GM12878 (cell line): ENCODE data around the gene PMS1. TPM values are rescaled to one million over a fixed set of nuclear protein-coding genes. Genes with fewer than 3 reads are reported as not detected.

ENCODE experiments used
- ATAC-seq: fragments of 200-7000 bp; cut with Tn5 transposase; 3 replicates; pipeline ENCODE4 v1.9.1; 2020; ENCODE audit warnings: mild to moderate bottlenecking, moderate library complexity
- BruUV-seq: library from RNA; stranded (reverse); fragments of 400-500 nt; replicated peaks from 2 replicates; lab custom pipeline; 2021; lab: Mats Ljungman, UMichigan
- CTCF ChIA-PET: fragments of 300-600 bp; sonication (Branson Sonifier 250); formaldehyde crosslinking; extraction: SDS; loops from one replicate; lab custom pipeline; 2021; ENCODE audit warnings: inconsistent platforms; lab: Yijun Ruan, JAX
- POLR2A ChIA-PET: fragments of 350-600 bp; formaldehyde crosslinking; extraction: SDS; loops from one replicate; lab custom pipeline; 2021; ENCODE audit warnings: inconsistent platforms; lab: Charles Lee
- RAD21 ChIA-PET: fragments of 300-600 bp; sonication (Branson Sonifier 250); formaldehyde crosslinking; loops from one replicate; lab custom pipeline; 2023; ENCODE audit warnings: antibody characterized with exemption; ENCODE audit not compliant: unreplicated experiment; lab: Charles Lee
- SMC1A ChIA-PET: fragments of 300-600 bp; sonication (Branson Sonifier 250); formaldehyde crosslinking; loops from one replicate; lab custom pipeline; 2023; ENCODE audit not compliant: unreplicated experiment, uncharacterized antibody; lab: Charles Lee
- DNase-seq: peaks from one replicate; pipeline ENCODE4 v3.0.0-alpha.2; 2011; ENCODE audit warnings: low read depth, low spot score
- FAIRE-seq: peaks from 3 replicates; lab custom pipeline; 2011; peaks lifted over from hg19 to GRCh38; lab: Jason Lieb, UNC
- H2AFZ ChIP-seq: 2 replicates; pipeline ENCODE4 v1.6.0; 2011; ENCODE audit warnings: low read depth, low read length, control low read depth; ENCODE audit not compliant: control insufficient read depth
- H3K27ac ChIP-seq: 2 replicates; pipeline ENCODE4 v1.5.1; 2011; ENCODE audit warnings: control low read depth; ENCODE audit not compliant: control insufficient read depth, insufficient read depth
- H3K27me3 ChIP-seq, 2 experiments: replicated peaks in 1 of 2; 2 replicates each; pipeline versions ENCODE4 v1.6.0 to v1.6.1; 2011; ENCODE audit warnings: low read length in 1 of 2; ENCODE audit not compliant: control insufficient read depth in 2 of 2, insufficient read depth in 2 of 2
- H3K36me3 ChIP-seq, 2 experiments: 2 replicates each; pipeline ENCODE4 v1.5.1; 2011; ENCODE audit warnings: low read length in 1 of 2; ENCODE audit not compliant: control insufficient read depth in 2 of 2, insufficient read depth in 2 of 2
- H3K4me1 ChIP-seq: 2 replicates; pipeline ENCODE4 v1.6.1; 2011; ENCODE audit warnings: mild to moderate bottlenecking, low read length, moderate library complexity, mixed read lengths; ENCODE audit not compliant: control insufficient read depth, insufficient read depth
- H3K4me2 ChIP-seq: 2 replicates; pipeline ENCODE4 v1.6.0; 2011; ENCODE audit warnings: control low read depth; ENCODE audit not compliant: control insufficient read depth, insufficient read depth
- H3K4me3 ChIP-seq: fragments of 200-600 bp; sonication (generic); 2 replicates; pipeline ENCODE4 v1.5.1; 2016
- H3K79me2 ChIP-seq: 2 replicates; pipeline ENCODE4 v1.6.0; 2011; ENCODE audit warnings: low read length; ENCODE audit not compliant: control insufficient read depth, insufficient read depth
- H3K9ac ChIP-seq: 2 replicates; pipeline ENCODE4 v1.8.0; 2011; ENCODE audit warnings: low read length, control low read depth, mixed read lengths; ENCODE audit not compliant: control insufficient read depth, insufficient read depth
- H3K9me3 ChIP-seq: replicated peaks from 3 replicates; pipeline ENCODE4 v1.5.1; 2011; ENCODE audit warnings: mild to moderate bottlenecking, low read length; ENCODE audit not compliant: control insufficient read depth, insufficient read depth
- H4K20me1 ChIP-seq: 2 replicates; pipeline ENCODE4 v1.6.0; 2011; ENCODE audit not compliant: control insufficient read depth, insufficient read depth
- BACH1 ChIP-seq: fragments of 450-650 bp; IDR thresholded peaks from 2 replicates; pipeline ENCODE4 v1.6.1; 2017; ENCODE audit warnings: mild to moderate bottlenecking, borderline replicate concordance
- BCL11A ChIP-seq: IDR thresholded peaks from 2 replicates; pipeline ENCODE4 v1.6.1; 2011; ENCODE audit warnings: low read depth, low read length
- BHLHE40 ChIP-seq, 2 experiments: fragments of 450-650 bp in 1 of 2; IDR thresholded peaks; 2 replicates each; pipeline ENCODE4 v1.6.1; 2011 to 2017; ENCODE audit warnings: low read depth in 2 of 2, borderline replicate concordance in 1 of 2, improper control_type of control experiment in 1 of 2, low read length in 1 of 2, mild to moderate bottlenecking in 1 of 2
- BMI1 ChIP-seq: fragments of 450-650 bp; IDR thresholded peaks from 2 replicates; pipeline ENCODE4 v1.6.1; 2016; ENCODE audit warnings: mild to moderate bottlenecking, moderate library complexity, borderline replicate concordance
- CBX3 ChIP-seq: fragments of 200-600 bp; sonication (generic); IDR thresholded peaks from 2 replicates; pipeline ENCODE4 v1.6.1; 2016; ENCODE audit warnings: low read depth, borderline replicate concordance
- ETV6 ChIP-seq, 2 experiments: fragments of 450-650 bp in 1 of 2; IDR thresholded peaks in 1 of 2; conservative IDR thresholded peaks in 1 of 2; 2 replicates each; pipeline ENCODE4 v1.6.1; 2014; ENCODE audit warnings: antibody characterized with exemption in 1 of 2, borderline replicate concordance in 1 of 2, low read depth in 1 of 2, mild to moderate bottlenecking in 1 of 2, moderate library complexity in 1 of 2
- GABPA ChIP-seq: IDR thresholded peaks from 2 replicates; pipeline ENCODE4 v1.6.1; 2014; ENCODE audit warnings: antibody characterized with exemption, low read depth, mild to moderate bottlenecking, inconsistent platforms
- MTA2 ChIP-seq: fragments of 450-650 bp; IDR thresholded peaks from 2 replicates; pipeline ENCODE4 v1.6.1; 2016; ENCODE audit warnings: low read depth, mild to moderate bottlenecking, moderate library complexity
- NR2C1 ChIP-seq: fragments of 450-650 bp; IDR thresholded peaks from 2 replicates; pipeline ENCODE4 v1.6.1; 2017; ENCODE audit warnings: antibody characterized with exemption, mild to moderate bottlenecking, moderate library complexity
- NR2C2 ChIP-seq: IDR thresholded peaks from 2 replicates; pipeline ENCODE4 v1.6.1; 2011; ENCODE audit warnings: borderline replicate concordance, low read depth; ENCODE audit not compliant: control insufficient read depth, insufficient read length
- PAX5 ChIP-seq: IDR thresholded peaks from 2 replicates; pipeline ENCODE4 v1.6.1; 2011; ENCODE audit warnings: low read depth, low read length, borderline replicate concordance
- PAX8 ChIP-seq: fragments of 450-650 bp; IDR thresholded peaks from 2 replicates; pipeline ENCODE4 v1.6.1; 2017; ENCODE audit warnings: mild to moderate bottlenecking, moderate library complexity
- POLR2AphosphoS2 ChIP-seq: IDR thresholded peaks from 2 replicates; pipeline ENCODE4 v1.6.1; 2011; ENCODE audit warnings: low read depth, mild to moderate bottlenecking, low read length, improper control_type of control experiment, moderate library complexity
- SREBF1 ChIP-seq: IDR thresholded peaks from 2 replicates; pipeline ENCODE4 v1.6.1; 2012; ENCODE audit warnings: mild to moderate bottlenecking, low read length
- SUPT20H ChIP-seq: IDR thresholded peaks from 2 replicates; pipeline ENCODE4 v1.6.1; 2011; ENCODE audit warnings: low read depth, mild to moderate bottlenecking, low read length, moderate library complexity, borderline replicate concordance; ENCODE audit not compliant: control insufficient read depth
- TARDBP ChIP-seq: IDR thresholded peaks from 2 replicates; pipeline ENCODE4 v1.6.1; 2016; ENCODE audit warnings: borderline replicate concordance
- WRNIP1 ChIP-seq: IDR thresholded peaks from 2 replicates; pipeline ENCODE4 v1.6.1; 2011; ENCODE audit warnings: low read depth, low read length, improper control_type of control experiment, borderline replicate concordance
- ZNF622 ChIP-seq: fragments of 450-650 bp; IDR thresholded peaks from 2 replicates; pipeline ENCODE4 v1.6.1; 2017; ENCODE audit warnings: mild to moderate bottlenecking, inconsistent platforms
- in situ Hi-C: fragments of 300-500 bp; cut with MboI; formaldehyde crosslinking; loops from 9 replicates; pipeline ENCODE4 v1.14.3; 2018; ENCODE audit warnings: mixed read lengths
- intact Hi-C: fragments of 100-400 bp; cut with micrococcal nuclease; formaldehyde crosslinking; loops from one replicate; pipeline ENCODE4 v1.14.2; 2022; ENCODE audit not compliant: unreplicated experiment
- polyA plus RNA-seq, 11 experiments: library from polyadenylated mRNA; depleted of rRNA in 4 of 11; unstranded in 6 of 11; stranded (reverse) in 5 of 11; fragments of >200 nt; fragmentation: Nextera tagmentation in 4 of 11; fragmentation: Illumina TruSeq in 1 of 11; extraction: Ambion mirVana in 4 of 11; extraction: Trizol in 1 of 11; gene quantifications; 1 replicate in 1 of 11; 2 replicates in 10 of 11; pipeline versions ENCODE4 v1.2.1 to v1.2.3, GENCODE V29; 2011 to 2016; ENCODE audit warnings: inconsistent platforms in 2 of 11, missing spikeins in 2 of 11, low read depth in 1 of 11
- total RNA-seq, 4 experiments: library from RNA; depleted of rRNA in 3 of 4; stranded (reverse); fragments of >200 nt in 3 of 4; fragmentation: Illumina TruSeq in 1 of 4; extraction: Trizol in 1 of 4; gene quantifications; 2 replicates each; pipeline versions ENCODE4 v1.2.1 to v1.2.3, GENCODE V29; 2013 to 2021
- TF ChIP-seq, protein P1 (sequence below): fragments of 450-650 bp; formaldehyde crosslinking; IDR thresholded peaks from 2 replicates; pipeline ENCODE4 v1.5.0; 2022; ENCODE audit warnings: mild to moderate bottlenecking, missing genetic modification characterization

Gene PMS1
- total and polyA plus RNA-seq, 10 of the 15 experiments (the other 5 are each of a cell fraction or from before 2014, with no cell fraction given), result 18.7 to 50.6 (median 29.5) TPM

DNA sequence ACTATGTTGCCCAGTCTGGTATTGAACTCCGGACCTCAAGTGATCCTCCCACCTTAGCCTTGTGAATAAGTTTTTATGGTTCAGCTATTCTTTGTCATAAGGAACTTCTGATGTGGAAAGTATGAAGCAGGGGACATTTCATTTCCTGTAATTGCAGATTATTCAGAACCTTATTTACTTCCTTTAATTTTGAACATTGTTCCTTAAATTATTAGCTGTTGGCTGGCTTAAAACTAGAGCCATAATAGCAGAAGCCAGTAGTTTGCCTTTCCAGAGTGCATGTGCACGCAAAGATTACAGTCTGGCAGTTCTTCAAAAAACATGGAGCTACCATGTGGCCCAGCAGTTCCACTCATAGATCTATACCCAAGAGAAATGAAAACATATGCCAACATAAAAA is 53.1 kb downstream of the PMS1 start (continued):
- TF ChIP-seq POLR2AphosphoS2, result no peak
- TF ChIP-seq PAX8, result no peak
- no peak for TF ChIP-seq NR2C2
- no peak for TF ChIP-seq SUPT20H
- no peak for TF ChIP-seq BACH1
- TF ChIP-seq MTA2, result no peak

DNA sequence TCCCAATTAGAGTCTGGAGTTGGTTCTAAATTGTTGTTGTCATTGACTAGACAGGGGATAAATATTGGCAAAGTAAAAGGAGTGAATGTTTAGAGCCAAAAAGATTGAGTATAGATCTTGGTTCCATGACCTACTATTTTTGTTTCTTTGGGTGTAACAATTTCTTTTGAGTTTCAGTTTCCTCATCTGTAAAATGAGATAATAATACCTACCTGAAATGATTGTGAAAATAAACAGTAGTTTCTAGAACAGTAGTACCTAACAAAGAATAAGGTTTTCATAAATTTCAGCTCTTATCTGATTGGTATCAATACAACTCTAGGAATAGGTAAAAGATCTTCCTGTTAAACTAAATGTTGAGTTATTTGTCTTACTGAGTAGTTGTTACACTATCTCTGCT is 56.8 kb downstream of the PMS1 start:
- intact Hi-C loops, result no loop called here

More for the DNA sequence above, 56.8 kb downstream of the PMS1 start:
- CTCF ChIA-PET, result interaction anchor here (1.1 to 1.6 kb wide), 2 partner anchors 9 to 42 kb away, joined by 3 read pairs; no protein-coding TSS in a partner anchor
- ATAC-seq (no peak; the same call in 2 of the 3 replicates), DNase-seq (no peak), FAIRE-seq (no peak)
- Histone ChIP-seq H4K20me1 (no peaks in the 10 kb centered on the region), H3K79me2 (no peaks in the 10 kb centered on the region), H3K27me3 (no peaks in the 10 kb centered on the region), H3K4me3 (no peak overlapping the region), H3K9ac (no peak overlapping the region), H3K4me1 (peaks cover 4% of the 10 kb centered on the region; the same call in 1 of the 2 replicates), H3K4me2 (peak overlapping the region; percentile 41), H3K27ac (peak overlapping the region; percentile 17; the same call in 1 of the 2 replicates), H3K9me3 (no peaks in the 10 kb centered on the region; the same call in 1 of the 3 replicates), H3K36me3 (peaks cover 0 to 6% of the 10 kb centered on the region in 2 experiments; a peak in 1 of 4 replicates), H2AFZ (no peak overlapping the region)
- RAD21 ChIA-PET, result no interaction called here
- SMC1A ChIA-PET, result interaction anchor here (0.7 kb wide), 1 partner anchor 16 kb away, joined by 4 read pairs; no protein-coding TSS in a partner anchor
- BruUV-seq, result no TSS peak
- TF ChIP-seq NR2C1 (no peak), TARDBP (no peak), BHLHE40 (IDR thresholded peaks at IDR 0.05; ENCODE audit: borderline replicate concordance in 1 of 2, low read depth in 2 of 2, low read length in 1 of 2) (no peak), BMI1 (no peak), CBX3 (no peak), GABPA (no peak), SREBF1 (no peak), ETV6 (conservative IDR thresholded peaks at IDR 0.05 in 1 of 2, IDR thresholded peaks at IDR 0.05 in 1 of 2; ENCODE audit: borderline replicate concordance in 1 of 2, low read depth in 1 of 2) (no peak), WRNIP1 (no peak), BCL11A (no peak), PAX5 (no peak), ZNF622 (no peak)
- TF ChIP-seq, protein P1, sequence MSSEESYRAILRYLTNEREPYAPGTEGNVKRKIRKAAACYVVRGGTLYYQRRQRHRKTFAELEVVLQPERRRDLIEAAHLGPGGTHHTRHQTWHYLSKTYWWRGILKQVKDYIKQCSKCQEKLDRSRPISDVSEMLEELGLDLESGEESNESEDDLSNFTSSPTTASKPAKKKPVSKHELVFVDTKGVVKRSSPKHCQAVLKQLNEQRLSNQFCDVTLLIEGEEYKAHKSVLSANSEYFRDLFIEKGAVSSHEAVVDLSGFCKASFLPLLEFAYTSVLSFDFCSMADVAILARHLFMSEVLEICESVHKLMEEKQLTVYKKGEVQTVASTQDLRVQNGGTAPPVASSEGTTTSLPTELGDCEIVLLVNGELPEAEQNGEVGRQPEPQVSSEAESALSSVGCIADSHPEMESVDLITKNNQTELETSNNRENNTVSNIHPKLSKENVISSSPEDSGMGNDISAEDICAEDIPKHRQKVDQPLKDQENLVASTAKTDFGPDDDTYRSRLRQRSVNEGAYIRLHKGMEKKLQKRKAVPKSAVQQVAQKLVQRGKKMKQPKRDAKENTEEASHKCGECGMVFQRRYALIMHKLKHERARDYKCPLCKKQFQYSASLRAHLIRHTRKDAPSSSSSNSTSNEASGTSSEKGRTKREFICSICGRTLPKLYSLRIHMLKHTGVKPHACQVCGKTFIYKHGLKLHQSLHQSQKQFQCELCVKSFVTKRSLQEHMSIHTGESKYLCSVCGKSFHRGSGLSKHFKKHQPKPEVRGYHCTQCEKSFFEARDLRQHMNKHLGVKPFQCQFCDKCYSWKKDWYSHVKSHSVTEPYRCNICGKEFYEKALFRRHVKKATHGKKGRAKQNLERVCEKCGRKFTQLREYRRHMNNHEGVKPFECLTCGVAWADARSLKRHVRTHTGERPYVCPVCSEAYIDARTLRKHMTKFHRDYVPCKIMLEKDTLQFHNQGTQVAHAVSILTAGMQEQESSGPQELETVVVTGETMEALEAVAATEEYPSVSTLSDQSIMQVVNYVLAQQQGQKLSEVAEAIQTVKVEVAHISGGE, result no peak
- POLR2A ChIA-PET, result interaction anchor here (1.0 kb wide), 1 partner anchor 8 kb away, joined by 3 read pairs; no protein-coding TSS in a partner anchor
- in situ Hi-C loops, result no loop called here
